Gastrocnemius medialis (tissue), 4 donors: ENCODE measurements around the gene C19orf12.

Source experiments
- CTCF ChIP-seq, 5 experiments: fragments of 450-650 bp in 3 of 5; fragments of 200-600 bp in 2 of 5; sonication (generic) in 2 of 5; IDR thresholded peaks in 4 of 5; conservative IDR thresholded peaks in 1 of 5; 1 replicate in 4 of 5; 2 replicates in 1 of 5; pipeline ENCODE4 v1.5.1; 2016 to 2019; ENCODE audit warnings: antibody characterized with exemption in 5 of 5, mild to moderate bottlenecking in 3 of 5, moderate library complexity in 3 of 5
- POLR2A ChIP-seq, 2 donors: fragments of 450-650 bp; IDR thresholded peaks; one replicate each; pipeline ENCODE4 v1.6.1; 2017; ENCODE audit warnings: antibody characterized with exemption in 2 of 2, mild to moderate bottlenecking in 2 of 2, moderate library complexity in 2 of 2

- no peak for TF ChIP-seq CTCF (IDR thresholded peaks at IDR 0.05 in 4 of 5, conservative IDR thresholded peaks at IDR 0.05 in 1 of 5)
- TF ChIP-seq POLR2A (IDR thresholded peaks at IDR 0.05): no peak
These were observed 18.6 kb downstream of the C19orf12 start for GRCh38 chr19:29696565-29696846.
